Pancreas (tissue), 10 donors: ENCODE measurements around the gene NDNF. TPM values are rescaled to one million over a fixed set of nuclear protein-coding genes. Genes with fewer than 3 reads are reported as not detected.

Experiments
- ATAC-seq, 4 donors: fragments of 200-7000 bp; cut with Tn5 transposase; one replicate each; pipeline versions ENCODE4 v1.8.0 to v1.9.1; 2020; ENCODE audit warnings: mild to moderate bottlenecking in 4 of 4, moderate library complexity in 4 of 4
- DNase-seq, 6 donors: peaks; one replicate each; pipeline ENCODE4 v3.0.0-alpha.2; 2020
- FAIRE-seq: peaks from 2 replicates; lab custom pipeline; 2012; peaks lifted over from hg19 to GRCh38; lab: Jason Lieb, UNC
- H3K27ac ChIP-seq, 4 donors: fragments of 200-600 bp; sonication (generic); 1 replicate in 3 of 4; 2 replicates in 1 of 4; pipeline versions ENCODE4 v1.5.0 to v1.8.0; 2020
- H3K27me3 ChIP-seq, 4 donors: fragments of 200-600 bp; one replicate each; pipeline ENCODE4 v1.8.0; 2021
- H3K36me3 ChIP-seq, 3 donors: fragments of 200-600 bp; sonication (generic) in 1 of 3; one replicate each; pipeline versions ENCODE4 v1.5.0 to v1.8.0; 2020 to 2021
- H3K4me1 ChIP-seq, 3 donors: fragments of 200-600 bp; one replicate each; pipeline ENCODE4 v1.8.0; 2021
- H3K4me3 ChIP-seq, 4 donors: fragments of 200-600 bp; sonication (generic) in 2 of 4; one replicate each; pipeline versions ENCODE4 v1.5.0 to v1.8.0; 2020 to 2021
- H3K9me3 ChIP-seq, 4 donors: fragments of 200-600 bp; one replicate each; pipeline ENCODE4 v1.8.0; 2021
- WGBS, 2 donors: extraction: QIAGEN DNeasy Blood & Tissue Kit; methylation state at CpG; one replicate each; pipeline ENCODE4 v1.1.7; 2013; 5-methylcytosine and 5-hydroxymethylcytosine counted together
- intact Hi-C, 3 donors: fragments of 100-400 bp; cut with DNase I; formaldehyde crosslinking; loops; one replicate each; pipeline versions ENCODE4 v1.11.1 to v1.14.2; 2022
- polyA plus RNA-seq, 2 donors: library from polyadenylated mRNA; stranded (reverse); fragments of 200-250 nt; gene quantifications; one replicate each; pipeline ENCODE4 v1.2.3, GENCODE V29; 2013
- total RNA-seq, 6 donors: library from RNA; stranded (reverse); fragmentation: NEBNext Ultra II Directional in 4 of 6; extraction: Animal tissue kit (Norgen Biotek cat#: 25700) in 4 of 6; gene quantifications; one replicate each; pipeline versions ENCODE4 v1.2.1 to v1.2.4, GENCODE V29; 2021 to 2023
- TF ChIP-seq, protein P1 (sequence below), 4 donors: fragments of 200-600 bp; sonication (generic) in 3 of 4; IDR thresholded peaks; one replicate each; pipeline versions ENCODE4 v1.5.0 to v1.8.0; 2021; ENCODE audit warnings: antibody characterized with exemption in 4 of 4
- donor health status: healthy with polysubstance abuse.
- donor health status: DM: no; HTN: no; CAD: no; lungs with moderate emphysema.
- donor health status: DM: no; HTN: no; CAD: no.
- donor health status: control.
- donor health status: control.
- donor health status: Bipolar disorder and iron deficiency.
- donor health status: DM: yes; HTN: yes; CAD: no.
- donor health status: DM: no; HTN: no; CAD: no.
- donor health status: DM: no; HTN: no; CAD: no.
- donor health status: DM: yes; HTN: yes; CAD: no.

The NDNF gene
- total and polyA plus RNA-seq, 8 donors, result 0.12 to 0.43 (median 0.28) TPM

DNA sequence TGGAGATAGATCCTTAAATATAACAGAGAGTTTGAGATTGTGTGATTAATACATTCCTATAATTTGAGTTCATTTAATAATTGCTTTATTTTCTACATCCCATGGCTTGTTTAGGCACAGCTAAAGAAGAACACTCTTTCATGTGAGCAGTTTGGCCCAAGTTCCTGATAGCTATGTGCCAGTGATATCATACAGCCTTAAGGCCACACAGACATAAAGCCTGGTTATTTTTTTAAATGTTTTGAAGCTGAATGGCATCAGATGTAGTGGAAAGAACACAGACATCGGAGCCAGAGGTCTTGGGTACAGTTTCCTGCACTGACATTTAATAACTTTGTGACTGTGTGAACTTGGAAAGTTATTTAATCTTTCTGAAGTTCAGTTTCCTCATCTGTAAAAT is 7.0 kb upstream of the NDNF start:
- Histone ChIP-seq H3K4me1 (no peaks in the 10 kb centered on the region), H3K9me3 (no peaks in the 10 kb centered on the region), H3K27me3 (no peaks in the 10 kb centered on the region), H3K4me3 (no peak overlapping the region), H3K36me3 (no peaks in the 10 kb centered on the region), H3K27ac (no peak overlapping the region)
- 86 to 91% methylated on average over 1 of the region's 1 CpG for WGBS, 2 donors
- intact Hi-C loops, result no loop called here
- FAIRE-seq, result no peak
- ATAC-seq, result no peak
- no peak for DNase-seq
- TF ChIP-seq, protein P1, sequence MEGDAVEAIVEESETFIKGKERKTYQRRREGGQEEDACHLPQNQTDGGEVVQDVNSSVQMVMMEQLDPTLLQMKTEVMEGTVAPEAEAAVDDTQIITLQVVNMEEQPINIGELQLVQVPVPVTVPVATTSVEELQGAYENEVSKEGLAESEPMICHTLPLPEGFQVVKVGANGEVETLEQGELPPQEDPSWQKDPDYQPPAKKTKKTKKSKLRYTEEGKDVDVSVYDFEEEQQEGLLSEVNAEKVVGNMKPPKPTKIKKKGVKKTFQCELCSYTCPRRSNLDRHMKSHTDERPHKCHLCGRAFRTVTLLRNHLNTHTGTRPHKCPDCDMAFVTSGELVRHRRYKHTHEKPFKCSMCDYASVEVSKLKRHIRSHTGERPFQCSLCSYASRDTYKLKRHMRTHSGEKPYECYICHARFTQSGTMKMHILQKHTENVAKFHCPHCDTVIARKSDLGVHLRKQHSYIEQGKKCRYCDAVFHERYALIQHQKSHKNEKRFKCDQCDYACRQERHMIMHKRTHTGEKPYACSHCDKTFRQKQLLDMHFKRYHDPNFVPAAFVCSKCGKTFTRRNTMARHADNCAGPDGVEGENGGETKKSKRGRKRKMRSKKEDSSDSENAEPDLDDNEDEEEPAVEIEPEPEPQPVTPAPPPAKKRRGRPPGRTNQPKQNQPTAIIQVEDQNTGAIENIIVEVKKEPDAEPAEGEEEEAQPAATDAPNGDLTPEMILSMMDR (IDR thresholded peaks at IDR 0.05), result no peak

DNA sequence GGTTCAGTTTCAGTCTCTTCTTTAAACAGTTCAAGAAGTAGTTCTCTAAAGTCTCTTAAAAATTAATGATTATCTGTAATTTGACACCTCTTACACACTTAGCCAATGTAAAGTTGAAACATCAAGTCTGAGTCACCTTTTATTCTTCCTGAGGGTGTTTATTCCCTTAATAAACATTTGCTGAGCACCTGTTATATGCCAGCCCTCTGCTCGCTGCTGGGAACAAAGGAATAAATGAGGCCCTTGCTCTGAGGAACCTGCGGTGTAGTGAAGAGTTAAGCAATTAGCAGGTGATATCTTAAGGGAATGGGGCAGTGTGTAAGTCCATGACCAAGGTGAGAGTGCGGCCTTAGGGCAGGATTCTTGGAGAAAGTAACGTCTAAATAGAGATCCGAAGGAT is 5.2 kb upstream of the NDNF start:
- DNase-seq (no peak), FAIRE-seq (no peak), ATAC-seq (no peak)
- 52 to 70% methylated on average over 5 of the region's 5 CpGs for WGBS, 2 donors
- Histone ChIP-seq H3K27ac (no peak overlapping the region), H3K4me3 (no peak overlapping the region), H3K36me3 (no peaks in the 10 kb centered on the region), H3K27me3 (no peaks in the 10 kb centered on the region), H3K9me3 (no peaks in the 10 kb centered on the region), H3K4me1 (peaks cover 0 to 5% (median 0%) of the 10 kb centered on the region in 3 donors)
- intact Hi-C loops, result no loop called here
- TF ChIP-seq, protein P1 (IDR thresholded peaks at IDR 0.05), result no peak

DNA sequence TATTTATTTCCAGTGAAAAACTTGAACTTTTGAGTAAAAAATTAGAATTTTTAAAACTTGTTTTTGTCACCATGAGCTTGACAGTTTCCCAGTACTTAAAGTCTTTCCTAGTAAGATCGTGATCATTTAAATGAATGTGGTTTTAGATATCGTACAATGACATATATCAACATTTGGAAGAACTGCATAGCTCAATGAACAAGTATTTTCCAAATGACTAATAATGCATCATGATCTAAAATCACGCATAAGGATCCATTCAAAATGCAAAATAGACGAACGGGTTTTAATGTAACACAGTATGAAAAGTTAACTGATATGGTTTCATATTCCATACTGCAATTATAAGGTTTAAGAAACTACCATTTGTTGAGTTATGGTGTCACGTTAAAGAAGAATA is 4.1 kb upstream of the NDNF start:
- no peak for ATAC-seq
- no peak for DNase-seq
- Histone ChIP-seq H3K4me1 (peaks cover 0 to 5% (median 5%) of the 10 kb centered on the region in 3 donors), H3K9me3 (no peaks in the 10 kb centered on the region), H3K27ac (no peak overlapping the region), H3K4me3 (no peak overlapping the region), H3K27me3 (no peaks in the 10 kb centered on the region), H3K36me3 (no peaks in the 10 kb centered on the region)
- 70 to 77% methylated on average over 6 of the region's 6 CpGs for WGBS, 2 donors
- no peak for FAIRE-seq
- intact Hi-C loops, result no loop called here
- TF ChIP-seq, protein P1 (IDR thresholded peaks at IDR 0.05), result no peak

DNA sequence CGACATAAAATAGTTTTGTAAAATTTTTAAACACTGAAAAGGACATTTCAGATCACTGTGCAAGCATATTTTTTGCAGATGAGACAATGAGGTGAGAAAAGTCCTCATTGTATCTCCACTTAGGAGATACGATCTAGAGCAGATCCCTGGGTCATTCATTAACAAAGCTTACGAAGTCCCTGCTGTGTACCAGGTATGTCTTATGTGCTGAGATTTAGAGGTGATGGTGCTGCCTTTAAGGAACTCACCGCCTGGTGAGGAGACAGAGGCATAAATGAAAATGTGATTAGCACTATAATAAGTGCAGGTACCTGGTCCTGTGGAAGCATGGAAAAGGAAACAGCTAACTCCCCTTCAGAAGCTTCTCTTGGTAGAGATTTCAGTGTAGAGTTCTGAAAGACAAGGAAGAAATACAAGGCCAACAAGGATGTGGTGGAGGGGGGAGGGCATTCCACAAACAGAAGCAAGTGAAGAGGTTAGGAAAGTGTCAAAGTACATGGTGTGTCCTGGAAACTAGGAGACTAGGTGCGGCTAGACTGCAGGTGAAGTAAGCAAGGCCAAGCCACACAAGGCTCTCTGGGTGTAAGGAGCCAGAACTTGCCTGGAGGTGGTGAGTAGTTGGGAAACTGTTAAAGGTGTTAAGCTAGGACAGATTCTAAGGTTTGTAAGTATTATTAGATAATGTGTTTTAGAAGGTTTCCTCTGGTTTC is 1.5 kb upstream of the NDNF start:
- intact Hi-C loops, result no loop called here
- H3K4me3 ChIP-seq, result no peak overlapping the region
- FAIRE-seq (no peak), DNase-seq (no peak), ATAC-seq (no peak)
- H3K36me3 ChIP-seq, result no peaks in the 10 kb centered on the region
- 55 to 57% methylated on average over 5 of the region's 5 CpGs for WGBS, 2 donors
- TF ChIP-seq, protein P1 (IDR thresholded peaks at IDR 0.05), result no peak
- H3K27ac ChIP-seq, result no peak overlapping the region
- peaks cover 0 to 12% (median 5%) of the 10 kb centered on the region in 3 donors for H3K4me1 ChIP-seq
- peaks cover 0 to 7% (median 0%) of the 10 kb centered on the region in 4 donors for H3K27me3 ChIP-seq
- no peaks in the 10 kb centered on the region for H3K9me3 ChIP-seq

DNA sequence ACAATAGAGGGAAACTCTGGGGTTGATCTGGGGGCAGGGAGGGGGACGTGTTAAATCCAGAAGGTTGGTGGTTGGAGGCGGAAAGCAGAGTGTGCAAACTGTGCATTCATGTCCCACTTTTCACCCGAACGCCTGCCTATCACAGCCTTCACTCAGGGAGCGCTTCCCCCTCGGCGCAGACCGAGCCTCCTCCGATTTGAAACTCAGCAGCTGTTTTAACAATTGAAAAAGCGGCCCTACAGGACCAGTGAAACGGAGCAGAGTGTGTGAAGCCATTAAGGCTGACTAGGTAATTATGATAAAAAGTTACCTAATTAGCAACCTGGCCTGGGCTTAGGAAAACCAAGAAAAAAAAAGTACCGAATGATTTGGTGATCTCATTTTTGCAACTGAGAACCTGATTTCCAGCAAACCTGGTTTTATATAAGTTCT is 685 bp upstream of the NDNF start:
- no peak overlapping the region for H3K27ac ChIP-seq
- peaks cover 0 to 12% (median 5%) of the 10 kb centered on the region in 3 donors for H3K4me1 ChIP-seq
- ATAC-seq (peak; percentile 11 to 31 (median 22)), DNase-seq (no peak), FAIRE-seq (peak; percentile 34)
- H3K9me3 ChIP-seq, result no peaks in the 10 kb centered on the region
- TF ChIP-seq, protein P1 (IDR thresholded peaks at IDR 0.05), result no peak
- intact Hi-C loops, result no loop called here
- H3K27me3 ChIP-seq, result peaks cover 0 to 7% (median 0%) of the 10 kb centered on the region in 4 donors
- H3K4me3 ChIP-seq, result peak overlapping the region in 3 of 4 donors; percentile 34 to 47 (median 40)
- no peaks in the 10 kb centered on the region for H3K36me3 ChIP-seq
- WGBS, 2 donors, result 6 to 11% methylated on average over 12 of the region's 12 CpGs
